ENCODE data around the gene TFDP2. TPM values are rescaled to one million over a fixed set of nuclear protein-coding genes. Genes with fewer than 3 reads are reported as not detected.
"Not testable (repeated sequence)": the region's sequence is repeated elsewhere in the genome, so short reads cannot be mapped to it uniquely, and the experiment has no call there.

TFDP2 gene
- total RNA-seq, 2 donors from 2014 or later: 33.2 to 37.9 TPM

DNA sequence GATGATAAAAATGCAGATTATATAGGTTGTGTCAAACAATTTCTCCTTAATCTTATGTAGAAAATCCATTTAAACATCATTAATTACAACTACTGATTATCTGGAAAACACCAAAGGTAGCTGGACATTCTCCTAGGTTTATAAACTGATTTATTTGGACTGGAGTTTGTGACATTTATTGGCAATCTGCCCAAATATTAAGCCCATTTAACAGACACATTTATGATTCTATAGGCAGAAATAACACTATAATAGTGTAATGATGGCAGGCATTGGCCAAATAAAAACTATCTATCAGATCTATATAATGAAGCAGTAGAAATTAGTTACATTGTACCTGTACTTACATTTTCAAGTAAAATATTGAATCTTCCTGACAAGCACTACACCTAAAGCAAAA is 117.8 kb downstream of the TFDP2 start:
- intact Hi-C loops (cut with DNase I): no loop called here
- DNase-seq (ENCODE audit: low spot score): no peak

DNA sequence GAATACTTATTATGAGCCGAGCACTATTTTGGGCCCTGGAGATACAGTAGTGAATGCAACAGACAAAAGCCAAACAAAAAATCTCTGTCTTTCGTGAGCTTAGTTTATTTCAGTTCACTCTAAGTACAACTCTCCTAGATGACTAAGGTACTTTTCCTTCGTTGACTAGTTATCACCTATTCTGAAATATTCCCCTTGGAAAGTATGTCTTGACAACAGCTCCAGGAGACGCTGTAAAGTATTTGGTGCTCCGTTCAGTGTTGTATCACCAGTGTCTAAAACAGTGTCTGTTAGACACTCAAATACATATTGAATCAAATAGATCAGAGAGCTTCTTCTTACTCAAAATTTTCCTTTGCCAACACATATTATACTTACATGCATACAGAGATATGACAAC is 119.6 kb downstream of the TFDP2 start:
- intact Hi-C loops (cut with DNase I): no loop called here
- no peak for DNase-seq (ENCODE audit: low spot score)

DNA sequence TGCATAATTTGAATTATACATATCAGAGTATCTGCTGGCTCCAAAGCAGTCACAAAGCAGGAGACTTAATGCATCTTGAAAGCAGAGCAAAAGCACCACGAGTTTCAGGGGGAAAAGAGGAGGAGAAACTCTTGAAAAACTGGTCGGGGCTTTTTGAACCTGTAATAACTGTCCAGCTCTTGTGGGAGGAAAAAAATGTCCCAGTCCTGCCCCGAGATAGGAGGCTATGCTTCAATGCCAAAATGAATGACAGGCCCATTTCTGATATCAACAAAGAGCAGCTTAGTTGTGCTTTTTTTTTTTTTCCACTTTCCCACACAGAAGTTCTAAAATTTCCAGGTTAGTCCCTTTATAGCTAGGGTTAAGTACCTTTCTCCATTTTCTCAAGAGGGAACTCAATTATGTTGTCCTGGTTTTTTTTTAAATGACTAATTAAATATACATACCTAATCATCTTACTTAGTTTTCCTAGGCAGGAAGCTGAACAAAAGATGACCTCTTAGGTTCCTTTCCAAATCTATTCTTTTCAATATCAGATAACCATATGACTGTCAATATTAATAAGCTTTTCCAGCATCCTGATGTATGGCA is 120.2 kb downstream of the TFDP2 start:
- DNase-seq (ENCODE audit: low spot score): no peak
- intact Hi-C loops (cut with DNase I): no loop called here

DNA sequence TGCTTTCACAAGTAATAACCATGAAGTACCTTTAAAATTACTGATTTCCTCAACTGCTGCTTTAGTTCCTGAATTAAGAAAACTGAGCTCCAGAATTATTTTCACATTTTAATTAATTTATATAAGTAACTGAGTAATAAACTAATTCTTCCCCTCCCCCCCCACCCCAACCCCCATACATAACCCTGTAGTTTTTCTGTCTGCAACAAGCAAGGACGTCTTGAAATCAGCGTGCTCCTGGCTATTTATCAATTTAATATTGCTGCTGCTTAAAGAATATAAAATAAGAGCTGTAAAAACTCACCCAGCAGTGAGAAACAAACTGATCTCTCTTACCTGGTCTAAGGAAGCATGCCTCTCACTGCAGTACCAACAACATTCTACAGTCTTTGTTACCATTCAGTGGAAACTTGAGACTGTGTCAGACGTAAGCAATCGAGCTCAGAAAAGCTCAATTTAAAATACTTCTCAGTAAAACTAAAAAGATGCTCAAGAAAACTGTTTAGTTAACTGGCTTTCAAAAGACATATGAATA is 121.0 kb downstream of the TFDP2 start:
- intact Hi-C loops (cut with DNase I): no loop called here

DNA sequence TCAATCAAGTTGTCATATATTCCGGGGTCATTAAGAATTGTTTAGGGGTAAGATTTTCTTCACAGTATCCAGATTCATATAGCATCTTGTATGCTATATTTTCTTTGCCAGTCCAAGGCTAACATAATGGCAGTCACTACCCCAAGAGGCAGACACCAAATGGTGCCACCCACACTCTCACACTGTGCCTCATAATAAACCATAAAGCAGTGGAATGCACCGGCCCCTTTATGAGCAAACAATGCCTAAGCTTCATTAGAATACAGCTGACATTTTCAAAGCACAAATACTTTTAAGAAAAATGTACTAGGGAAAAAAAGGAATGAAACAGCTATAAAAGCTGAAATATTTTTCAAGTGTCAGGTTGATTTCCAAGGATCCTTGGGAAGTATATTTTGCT is 121.6 kb downstream of the TFDP2 start:
- intact Hi-C loops (cut with DNase I): no loop called here
- no peak for DNase-seq (ENCODE audit: low spot score)

More for the DNA sequence above, 121.0 kb downstream of the TFDP2 start:
- no peak for DNase-seq (ENCODE audit: low spot score)

DNA sequence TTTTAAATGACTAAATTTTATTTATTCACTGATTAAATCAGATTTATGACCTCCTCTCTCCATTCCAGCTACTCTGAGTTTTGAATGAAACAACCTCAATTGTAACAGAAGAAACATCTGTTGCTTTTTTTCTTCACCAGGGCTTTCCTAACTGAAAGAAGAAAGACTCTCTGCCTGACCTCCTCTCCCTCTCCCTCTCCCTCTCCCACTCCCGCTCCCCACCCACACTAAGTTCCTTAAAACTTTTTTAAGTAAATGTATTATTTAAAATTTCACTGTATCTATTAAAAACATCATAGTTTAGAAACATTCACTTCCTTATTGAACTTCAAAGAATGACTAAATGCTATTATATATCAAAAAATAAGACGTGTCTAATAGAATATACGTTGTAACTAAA is 122.0 kb downstream of the TFDP2 start:
- intact Hi-C loops (cut with DNase I): no loop called here
- DNase-seq (ENCODE audit: low spot score): no peak

DNA sequence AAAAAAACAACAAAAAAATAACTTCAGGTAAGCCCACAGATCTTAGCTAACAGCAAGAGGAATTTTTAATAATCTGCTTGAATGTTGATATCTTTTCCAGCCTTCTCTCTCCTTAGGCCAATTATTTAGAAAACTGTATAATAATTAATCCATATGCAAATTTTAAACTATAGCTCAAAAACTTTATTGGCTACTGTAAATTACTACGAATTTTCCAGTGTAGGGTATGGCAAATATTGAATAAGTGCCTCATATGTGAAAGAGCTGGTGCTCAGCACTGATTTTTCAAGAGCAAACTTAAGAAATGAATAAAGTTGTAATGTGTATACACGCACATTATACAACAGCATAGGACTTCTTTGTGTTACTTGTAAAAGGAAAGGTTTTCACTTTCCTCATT is 123.0 kb downstream of the TFDP2 start:
- intact Hi-C loops (cut with DNase I): no loop called here
- no peak for DNase-seq (ENCODE audit: low spot score)

DNA sequence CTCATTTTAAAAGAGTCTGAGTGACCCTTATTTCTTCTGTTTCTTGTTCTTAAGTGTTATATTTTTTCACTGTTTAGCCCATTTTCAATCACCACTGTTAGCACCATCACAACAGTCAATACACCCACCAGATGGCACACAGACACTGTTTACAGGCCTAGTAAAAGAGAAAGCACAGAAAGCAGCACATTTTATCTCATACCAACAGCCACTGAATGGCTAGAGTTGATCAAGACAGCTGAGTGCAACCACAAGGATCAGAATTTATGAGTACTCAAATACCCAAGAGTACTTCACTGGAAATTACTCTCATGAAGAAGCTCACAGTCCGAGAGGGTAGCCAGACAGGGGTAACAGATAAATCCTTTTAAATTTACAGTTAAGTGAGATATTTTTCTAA is 127.0 kb downstream of the TFDP2 start:
- intact Hi-C loops (cut with DNase I): no loop called here
- DNase-seq (ENCODE audit: low spot score): no peak

DNA sequence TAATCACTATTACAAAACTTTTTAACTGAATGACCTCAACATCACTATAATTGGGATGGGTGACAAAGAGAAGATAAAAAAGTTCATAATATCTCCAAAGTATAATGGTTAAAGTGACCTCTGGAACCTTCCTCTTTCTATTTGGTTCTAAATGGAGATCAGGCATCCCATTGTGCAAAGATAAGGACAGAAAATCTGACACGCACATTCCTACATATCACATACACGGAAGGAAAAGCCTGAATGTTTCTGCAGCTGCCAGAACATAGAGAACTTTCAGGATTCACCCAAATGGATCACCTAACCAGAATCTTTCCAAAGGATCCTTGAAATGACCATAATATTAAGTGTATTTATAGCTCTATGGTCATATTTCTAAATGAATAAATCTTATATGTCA is 128.2 kb downstream of the TFDP2 start:
- DNase-seq (ENCODE audit: low spot score): no peak

DNA sequence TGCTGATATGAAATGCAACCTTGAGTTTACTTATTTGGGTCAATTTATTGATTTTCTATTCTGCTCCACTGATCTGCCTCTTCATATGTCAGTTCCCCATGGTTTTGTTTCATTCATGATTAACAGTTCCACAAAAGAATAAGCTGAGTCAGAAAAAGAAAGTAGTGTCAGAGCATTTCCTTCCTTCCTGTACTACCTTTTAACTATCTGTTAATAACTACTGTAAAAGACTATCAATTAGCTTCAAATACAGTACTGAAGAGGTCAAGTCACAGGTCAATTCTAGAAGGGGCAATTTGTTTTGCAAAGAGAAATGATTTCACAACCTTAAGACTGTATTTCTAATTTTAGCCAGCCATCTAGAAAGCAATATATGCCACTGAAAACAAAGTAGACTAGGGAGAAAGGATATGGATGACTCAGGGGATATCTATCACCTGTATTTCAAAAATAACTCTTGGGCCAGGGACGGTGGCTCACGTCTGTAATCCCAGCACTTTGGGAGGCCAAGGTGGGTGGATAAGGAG is 129.5 kb downstream of the TFDP2 start:
- intact Hi-C loops (cut with DNase I): no loop called here
- no peak for DNase-seq (ENCODE audit: low spot score)

More for the DNA sequence above, 128.2 kb downstream of the TFDP2 start:
- intact Hi-C loops (cut with DNase I): no loop called here

DNA sequence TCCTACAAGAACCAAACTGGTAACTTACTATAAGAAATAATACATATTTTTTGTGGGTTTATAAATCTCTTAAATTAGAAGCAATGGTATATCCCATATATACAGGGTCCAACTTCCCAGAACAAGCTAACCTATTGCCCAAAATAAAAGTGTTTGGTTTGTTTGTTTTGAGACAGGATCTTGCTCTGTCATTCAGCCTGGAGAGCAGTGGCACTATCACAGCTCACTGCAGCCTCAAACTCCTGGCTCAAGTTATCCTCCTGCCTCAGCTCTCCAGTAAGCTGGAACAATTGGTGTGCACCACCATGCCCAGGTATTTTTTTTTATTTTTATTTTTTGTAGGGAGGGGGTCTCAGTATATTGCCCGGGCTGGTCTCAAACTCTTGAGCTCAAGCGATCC is 135.4 kb downstream of the TFDP2 start:
- DNase-seq (ENCODE audit: low spot score): no peak
- intact Hi-C loops (cut with DNase I): no loop called here

DNA sequence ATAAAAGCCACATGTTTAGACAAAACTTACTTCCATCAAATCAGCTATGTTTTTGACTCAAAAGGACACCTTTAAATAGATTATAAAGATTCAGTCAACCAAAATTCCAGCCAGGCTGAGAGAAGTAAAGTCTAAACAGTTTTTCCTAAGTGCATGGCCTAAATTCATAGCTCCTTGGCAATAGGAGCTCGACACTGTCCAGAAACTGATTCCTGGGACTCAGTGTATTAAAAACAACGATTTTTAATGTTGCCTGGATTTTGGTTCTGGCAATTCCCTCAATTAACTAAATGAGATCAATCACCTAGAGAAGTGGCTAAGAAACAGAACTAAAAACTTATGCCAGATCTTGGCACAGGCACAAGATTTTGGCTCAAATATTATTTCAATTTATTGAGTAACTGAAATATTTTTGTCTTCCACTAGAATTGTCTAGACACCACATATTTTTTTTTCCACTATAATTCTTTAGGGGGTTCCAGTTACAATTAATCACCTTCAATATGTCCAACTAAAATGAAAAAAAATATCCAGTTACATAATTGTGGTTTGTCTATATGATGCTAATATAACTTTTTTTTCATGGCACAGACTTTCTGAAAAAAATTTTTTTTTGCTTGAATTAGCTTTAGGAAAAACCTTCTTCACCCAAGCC is 135.9 kb downstream of the TFDP2 start:
- intact Hi-C loops (cut with DNase I): no loop called here
- DNase-seq (ENCODE audit: low spot score): no peak

DNA sequence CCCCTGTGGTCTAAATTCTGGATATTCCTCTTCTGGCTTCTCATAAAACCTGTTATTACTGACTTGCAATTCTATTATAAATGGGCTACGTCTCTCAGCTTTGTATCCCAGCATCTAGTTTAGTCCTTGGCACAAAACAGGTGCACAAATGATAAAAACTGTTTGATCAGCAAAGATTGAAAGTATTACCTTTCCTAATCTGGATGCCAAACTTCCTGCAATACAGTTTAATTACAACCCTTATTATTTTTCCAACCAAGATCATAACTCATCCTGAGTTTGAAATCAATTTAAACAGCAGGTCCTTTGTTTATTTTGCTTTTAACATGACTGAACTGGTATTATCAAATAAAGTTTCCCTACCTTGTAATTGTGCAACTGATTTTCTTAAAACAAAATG is 140.3 kb downstream of the TFDP2 start:
- intact Hi-C loops (cut with DNase I): no loop called here

DNA sequence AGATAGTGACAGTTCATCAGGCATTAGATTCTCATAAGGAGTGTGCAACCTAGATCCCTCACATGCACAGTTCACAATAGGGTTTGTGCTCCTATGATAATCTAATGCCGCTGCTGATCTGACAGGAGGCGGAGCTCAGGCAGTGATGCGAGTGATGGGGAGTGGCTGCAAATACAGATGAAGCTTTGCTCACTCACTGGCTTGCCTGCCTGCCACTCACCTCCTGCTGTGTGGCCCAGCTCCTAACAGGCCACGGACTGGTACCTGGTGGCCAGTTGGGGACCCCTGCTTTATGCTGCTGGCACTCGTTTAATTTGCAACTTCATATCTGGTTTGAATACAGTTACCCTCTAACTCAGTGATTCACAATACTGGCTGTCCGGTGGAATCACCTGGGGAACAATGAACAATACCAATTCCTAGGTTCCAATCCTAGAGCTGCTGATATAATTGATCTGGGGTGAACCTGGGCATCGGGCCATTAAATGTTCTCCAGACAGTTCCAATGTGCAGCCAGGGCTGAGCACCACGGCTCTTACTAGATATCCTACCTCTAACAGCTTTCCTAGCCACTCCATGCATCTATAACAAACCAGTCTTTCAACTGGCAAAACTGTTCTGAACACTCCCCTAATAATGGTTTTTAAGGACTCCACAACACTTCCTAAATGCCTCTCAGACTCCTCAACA is 141.5 kb downstream of the TFDP2 start:
- no peak for DNase-seq (ENCODE audit: low spot score)
- intact Hi-C loops (cut with DNase I): no loop called here

More for the DNA sequence above, 140.3 kb downstream of the TFDP2 start:
- DNase-seq (ENCODE audit: low spot score): no peak

DNA sequence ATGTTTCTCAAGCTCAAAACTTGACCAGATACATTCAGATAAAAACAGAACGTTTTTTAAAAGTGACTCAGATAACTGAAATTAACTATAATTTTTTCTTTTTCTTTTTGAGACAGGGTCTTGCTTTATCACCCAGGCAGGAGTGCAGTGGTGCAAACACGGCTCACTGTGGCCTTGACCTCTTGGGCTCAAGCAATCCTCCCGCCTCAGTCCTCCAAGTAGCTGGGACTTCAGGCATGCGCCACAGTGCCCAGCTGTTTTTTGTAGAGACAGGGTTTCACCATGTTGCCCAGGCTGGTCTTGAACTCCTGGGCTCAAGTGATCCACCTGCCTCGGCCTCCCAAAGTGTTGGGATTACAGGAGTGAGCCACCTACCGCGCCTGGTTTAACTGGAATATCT is 144.4 kb downstream of the TFDP2 start:
- intact Hi-C loops (cut with DNase I); DNase-seq (ENCODE audit: low spot score): not testable (repeated sequence)

DNA sequence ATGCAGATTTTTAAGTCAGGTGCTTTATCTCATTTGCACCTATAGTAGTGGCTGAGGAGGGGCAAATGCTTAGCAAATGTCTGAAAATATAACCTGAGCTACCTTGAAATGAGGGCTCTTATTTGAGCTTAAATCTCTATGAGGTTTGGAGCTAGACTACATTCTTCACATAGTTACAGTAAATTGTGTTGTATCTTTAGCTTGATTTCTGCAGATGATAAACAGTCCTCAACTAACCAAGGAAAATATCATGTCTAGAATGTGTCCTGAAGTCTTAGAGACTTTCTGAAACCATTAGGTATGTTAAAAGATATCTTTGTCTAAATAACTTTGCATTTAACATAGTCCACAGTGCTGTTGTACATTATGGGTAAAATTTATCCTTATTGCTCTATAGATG is 145.3 kb downstream of the TFDP2 start:
- intact Hi-C loops (cut with DNase I): no loop called here
- no peak for DNase-seq (ENCODE audit: low spot score)

DNA sequence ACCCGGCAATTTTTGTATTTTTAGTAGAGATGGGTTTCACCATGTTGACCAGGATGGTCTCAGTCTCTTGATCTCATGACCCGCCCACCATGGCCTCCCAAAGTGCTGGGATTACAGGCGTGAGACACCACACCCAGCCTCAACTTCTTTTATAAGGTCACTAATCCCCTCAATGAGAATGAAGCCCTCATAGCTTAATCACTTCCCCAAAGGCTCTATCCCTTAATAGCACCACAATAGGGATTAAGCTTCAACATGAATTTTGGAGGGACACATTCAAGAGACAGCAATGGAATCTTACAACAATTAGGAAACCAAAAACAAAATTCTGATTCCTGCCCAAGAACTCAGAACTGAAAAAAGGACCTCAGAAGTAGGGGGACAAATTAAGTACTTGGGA is 146.1 kb downstream of the TFDP2 start:
- intact Hi-C loops (cut with DNase I): no loop called here
- no peak for DNase-seq (ENCODE audit: low spot score)

DNA sequence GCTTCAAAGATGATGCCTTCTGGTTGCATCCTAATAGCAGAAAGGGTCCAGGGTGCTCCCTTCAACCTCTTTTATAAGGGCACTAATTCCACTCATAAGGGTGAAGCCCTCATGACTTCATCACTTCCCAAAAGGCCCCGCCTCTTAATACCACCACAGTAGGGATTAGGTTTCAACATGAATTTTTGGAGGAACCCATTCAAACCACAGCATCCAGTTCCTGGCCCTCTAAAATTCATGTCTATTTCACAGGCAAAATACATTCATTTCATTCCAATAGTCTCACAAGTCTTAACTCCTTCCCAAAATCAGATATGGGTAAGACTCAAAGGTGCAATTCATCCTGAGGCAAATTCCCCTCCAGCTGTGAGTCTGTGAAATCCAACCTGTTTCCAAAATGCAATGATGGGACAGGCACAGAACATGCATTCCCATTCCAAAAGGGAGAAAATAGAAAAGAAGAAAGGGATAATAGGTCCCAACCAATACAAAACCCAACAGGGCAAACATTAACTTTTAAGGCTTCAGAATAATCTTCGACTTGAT is 148.9 kb downstream of the TFDP2 start:
- no peak for DNase-seq (ENCODE audit: low spot score)
- intact Hi-C loops (cut with DNase I): no loop called here

DNA sequence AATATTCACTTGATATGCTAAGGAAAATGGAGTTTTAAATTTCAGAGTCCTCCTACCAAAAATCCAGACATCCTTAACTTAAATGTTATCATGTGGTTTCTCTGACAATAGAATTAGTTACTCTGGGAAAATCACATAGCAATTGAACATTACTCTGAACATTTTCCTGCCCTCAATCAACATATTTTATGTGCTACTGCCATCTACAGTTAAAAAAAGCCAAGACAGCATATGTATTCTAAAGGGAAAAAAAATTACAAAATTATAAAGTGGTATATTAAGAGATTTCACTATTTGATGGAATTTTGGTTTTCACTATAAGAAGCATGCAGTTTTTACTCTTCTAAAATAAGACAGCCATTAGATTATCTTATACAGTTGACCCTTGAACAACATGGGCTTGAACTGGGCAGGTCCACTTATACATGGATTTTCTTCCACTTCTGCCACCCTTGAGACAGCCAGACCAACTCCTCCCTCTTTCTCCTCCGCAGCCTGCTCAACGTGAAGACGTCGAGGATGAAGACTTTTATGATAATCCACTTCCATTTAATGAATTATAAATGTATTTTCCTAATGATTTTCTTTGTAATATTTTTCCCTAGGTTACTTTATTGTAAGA is 150.6 kb downstream of the TFDP2 start:
- intact Hi-C loops (cut with DNase I): no loop called here

DNA sequence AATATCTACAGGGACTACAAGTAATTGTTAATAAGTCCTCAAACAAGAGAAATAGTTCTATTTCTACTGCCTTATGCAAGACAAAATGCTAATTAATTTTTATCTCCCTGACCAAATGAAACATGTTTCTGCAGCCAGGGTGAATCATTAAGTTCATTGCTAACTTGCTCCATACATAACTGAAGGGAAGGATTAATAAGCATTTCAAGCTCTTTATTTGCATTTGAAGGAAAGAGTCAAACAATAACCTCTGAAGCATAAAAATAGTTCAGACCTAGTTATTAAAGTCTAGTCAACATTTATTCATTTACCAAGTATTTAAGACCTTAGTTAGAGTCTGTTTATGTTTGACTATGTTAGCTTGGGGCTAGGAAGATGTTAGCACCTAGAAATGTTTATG is 152.9 kb downstream of the TFDP2 start:
- DNase-seq (ENCODE audit: low spot score): no peak
- intact Hi-C loops (cut with DNase I): no loop called here

More for the DNA sequence above, 150.6 kb downstream of the TFDP2 start:
- DNase-seq (ENCODE audit: low spot score): no peak
